Measurements from ENCODE around the gene TNFRSF18. TPM values are rescaled to one million over a fixed set of nuclear protein-coding genes. Genes with fewer than 3 reads are reported as not detected.

The TNFRSF18 gene
- total and polyA plus RNA-seq, 4 donors = 0.17 to 0.24 (median 0.19) TPM; not detected in 1

GRCh38 chr1:1231400-1232207, 25.2 kb upstream of the TNFRSF18 start, which contains the start of gene SDF4:
Gene SDF4, minus strand, starts transcription at chr1:1232001. Its CDS starts 3,229 bp downstream, at chr1:1228772.
- peak within 1 kb of the TSS; percentile 87 to 99 for H3K9ac ChIP-seq (ENCODE audit: low read depth in 1 of 2, low read length in 2 of 2)
- H3K36me3 ChIP-seq (ENCODE audit: control insufficient read depth in 4 of 4, insufficient read depth in 3 of 4, low read depth in 1 of 4, low read length in 3 of 4) = peaks cover 7 to 16% (median 9%) of the 10 kb centered on the region in 4 donors
- H3K4me3 ChIP-seq (ENCODE audit: low read depth in 1 of 3, low read length in 3 of 3) = peak within 1 kb of the TSS; percentile 72 to 99 (median 92)
- TF ChIP-seq YY1 (IDR thresholded peaks at IDR 0.05) = peak; percentile 98
- peak in 1 of 2 donors; percentile 55 for TF ChIP-seq GABPA (IDR thresholded peaks at IDR 0.05 in 1 of 2, conservative IDR thresholded peaks at IDR 0.05 in 1 of 2)
- no peak for TF ChIP-seq HNF4A (conservative IDR thresholded peaks at IDR 0.05)
- peak in 1 of 2 donors; percentile 26 for TF ChIP-seq RAD21 (IDR thresholded peaks at IDR 0.05)
- TF ChIP-seq FOXA2 (IDR thresholded peaks at IDR 0.05) = no peak
- TF ChIP-seq NR2F2 (IDR thresholded peaks at IDR 0.05) = no peak
- no peak for TF ChIP-seq CTCF (IDR thresholded peaks at IDR 0.05; ENCODE audit: low read depth, low read length, missing input control)
- no peak for TF ChIP-seq JUND (IDR thresholded peaks at IDR 0.05)
- peak; percentile 28 for TF ChIP-seq SP1 (IDR thresholded peaks at IDR 0.05)
- no peak for TF ChIP-seq HNF4G (IDR thresholded peaks at IDR 0.05)
- WGBS = under 1% methylated on average over 99 of the region's 99 CpGs
- peak; percentile 94 for DNase-seq (ENCODE audit: low spot score)
- H3K4me1 ChIP-seq (ENCODE audit: control insufficient read depth in 4 of 4, insufficient read depth in 4 of 4, low read length in 3 of 4) = peaks cover 14 to 27% (median 23%) of the 10 kb centered on the region in 4 donors
- no peaks in the 10 kb centered on the region for H3K27me3 ChIP-seq (ENCODE audit: control insufficient read depth in 4 of 4, insufficient read depth in 4 of 4, low read length in 3 of 4)
- H3K27ac ChIP-seq (ENCODE audit: low read depth in 1 of 2, low read length in 2 of 2) = peak within 1 kb of the TSS; percentile 71 to 88
- H3K9me3 ChIP-seq (ENCODE audit: control insufficient read depth in 4 of 4, low read length in 3 of 4) = no peaks in the 10 kb centered on the region

- 10% methylated on average over 24 of the region's 24 CpGs for WGBS
- peak overlapping the region; percentile 72 to 99 (median 92) for H3K4me3 ChIP-seq (ENCODE audit: low read depth in 1 of 3, low read length in 3 of 3)
- peaks cover 7 to 22% (median 11%) of the 10 kb centered on the region in 4 donors for H3K36me3 ChIP-seq (ENCODE audit: control insufficient read depth in 4 of 4, insufficient read depth in 3 of 4, low read depth in 1 of 4, low read length in 3 of 4)
- peak overlapping the region; percentile 87 to 99 for H3K9ac ChIP-seq (ENCODE audit: low read depth in 1 of 2, low read length in 2 of 2)
- peak; percentile 39 for TF ChIP-seq CTCF (IDR thresholded peaks at IDR 0.05; ENCODE audit: low read depth, low read length, missing input control)
- TF ChIP-seq HNF4A (conservative IDR thresholded peaks at IDR 0.05) = peak; percentile 36 to 47
- TF ChIP-seq ATF3 (IDR thresholded peaks at IDR 0.05) = no peak
- H3K27ac ChIP-seq (ENCODE audit: low read depth in 1 of 2, low read length in 2 of 2) = peak overlapping the region; percentile 71 to 88
- peaks cover 14 to 27% (median 23%) of the 10 kb centered on the region in 4 donors for H3K4me1 ChIP-seq (ENCODE audit: control insufficient read depth in 4 of 4, insufficient read depth in 4 of 4, low read length in 3 of 4)
- DNase-seq (ENCODE audit: low spot score) = no peak
- no peaks in the 10 kb centered on the region for H3K27me3 ChIP-seq (ENCODE audit: control insufficient read depth in 4 of 4, insufficient read depth in 4 of 4, low read length in 3 of 4)
- H3K9me3 ChIP-seq (ENCODE audit: control insufficient read depth in 4 of 4, low read length in 3 of 4) = no peaks in the 10 kb centered on the region
Observed at GRCh38 chr1:1230656-1231399, 24.4 kb upstream of the TNFRSF18 start.
